Measurements from ENCODE around the gene VWA3B.
"Not testable (repeated sequence)": the region's sequence is repeated elsewhere in the genome, so short reads cannot be mapped to it uniquely, and the experiment has no call there.

The VWA3B gene

DNA sequence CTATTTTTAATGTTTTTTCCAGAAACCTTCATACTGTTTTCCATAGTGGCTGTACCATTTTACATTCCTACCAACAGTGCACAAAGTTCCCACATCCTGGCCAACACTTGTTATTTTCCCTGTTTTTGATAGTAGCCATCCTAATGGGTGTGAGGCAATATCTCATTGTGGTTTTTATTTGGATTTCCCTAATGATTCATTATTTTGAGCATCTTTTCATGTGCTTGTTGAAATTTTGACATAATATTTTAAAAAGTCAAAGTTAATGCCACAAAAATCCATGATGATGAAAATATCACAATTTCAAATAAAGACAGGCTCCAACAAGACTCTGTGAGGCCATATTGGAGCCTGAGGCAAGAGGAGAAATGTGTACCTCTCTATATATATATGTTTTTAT, 50.2 kb downstream of the VWA3B start:
- no peak for DNase-seq (ENCODE audit: low read depth)

DNA sequence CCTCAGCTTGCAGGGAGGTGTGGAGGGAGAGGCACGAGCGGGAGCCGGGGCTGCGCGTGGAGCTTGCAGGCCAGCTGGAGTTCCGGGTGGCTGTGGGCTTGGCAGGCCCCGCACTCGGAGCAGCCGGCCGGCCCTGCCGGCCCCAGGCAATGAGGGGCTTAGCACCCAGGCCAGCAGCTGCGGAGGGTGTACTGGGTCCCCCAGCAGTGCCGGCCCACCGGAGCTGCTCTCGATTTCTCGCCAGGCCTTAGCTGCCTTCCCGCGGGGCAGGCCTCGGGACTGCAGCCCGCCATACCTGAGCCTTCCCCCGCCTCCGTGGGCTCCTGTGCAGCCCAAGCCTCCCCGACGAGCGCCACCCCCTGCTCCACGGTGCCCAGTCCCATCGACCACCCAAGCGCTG, 52.0 kb downstream of the VWA3B start:
- DNase-seq (ENCODE audit: low read depth): not testable (repeated sequence)

DNA sequence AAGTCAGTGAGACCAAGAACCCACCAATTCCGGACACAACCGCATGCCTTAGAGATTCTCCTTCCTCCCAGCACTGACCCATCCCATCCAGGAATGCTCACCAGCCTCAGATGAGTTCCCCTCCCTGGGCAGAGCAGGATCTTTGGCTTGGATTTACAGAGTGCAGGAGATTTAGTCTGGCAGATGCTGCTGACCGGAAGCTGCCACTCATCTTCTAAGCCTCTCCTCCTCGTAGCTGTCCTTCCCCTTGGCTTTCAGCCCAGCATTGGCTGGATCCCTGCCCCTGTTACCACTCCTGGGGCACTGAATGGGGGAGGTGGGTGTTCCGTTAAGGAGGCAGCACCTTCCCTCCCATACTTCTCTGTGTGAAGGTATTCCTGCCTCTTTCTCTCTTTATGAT, 53.2 kb downstream of the VWA3B start:
- no peak for DNase-seq (ENCODE audit: low read depth)

DNA sequence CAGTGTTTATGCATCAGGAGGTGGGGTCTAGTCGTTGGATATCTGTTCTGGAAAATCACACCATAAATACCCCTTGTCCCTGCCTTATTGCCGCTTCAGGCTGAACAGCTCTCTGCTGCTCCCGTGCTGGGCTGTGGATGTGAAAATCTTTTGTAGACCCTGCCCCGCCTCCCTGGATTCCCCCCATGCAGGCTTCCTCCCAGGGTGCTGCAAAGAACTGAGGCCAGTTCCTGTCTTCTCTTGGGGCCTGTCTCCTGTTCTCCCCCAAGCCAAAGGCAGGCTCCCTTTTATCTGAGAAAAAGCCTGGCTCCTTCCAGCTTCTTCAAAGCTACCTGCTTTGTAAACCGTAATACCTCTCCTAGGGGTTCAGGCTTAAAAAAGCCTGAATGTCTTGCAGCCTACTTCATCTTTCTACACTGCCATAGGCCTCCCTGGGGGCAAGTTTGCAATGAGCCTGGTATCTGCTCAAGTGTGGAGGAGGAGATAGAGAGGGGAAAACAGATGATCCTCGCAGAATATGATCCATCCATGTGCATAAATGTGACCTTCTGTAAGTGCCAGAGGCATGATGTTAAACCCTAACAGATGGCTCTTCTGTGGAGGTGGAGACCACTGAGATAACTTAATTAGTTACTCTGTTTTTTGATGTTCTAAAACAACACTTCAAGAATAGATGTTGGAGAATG, 55.3 kb downstream of the VWA3B start:
- DNase-seq (ENCODE audit: low read depth): no peak

DNA sequence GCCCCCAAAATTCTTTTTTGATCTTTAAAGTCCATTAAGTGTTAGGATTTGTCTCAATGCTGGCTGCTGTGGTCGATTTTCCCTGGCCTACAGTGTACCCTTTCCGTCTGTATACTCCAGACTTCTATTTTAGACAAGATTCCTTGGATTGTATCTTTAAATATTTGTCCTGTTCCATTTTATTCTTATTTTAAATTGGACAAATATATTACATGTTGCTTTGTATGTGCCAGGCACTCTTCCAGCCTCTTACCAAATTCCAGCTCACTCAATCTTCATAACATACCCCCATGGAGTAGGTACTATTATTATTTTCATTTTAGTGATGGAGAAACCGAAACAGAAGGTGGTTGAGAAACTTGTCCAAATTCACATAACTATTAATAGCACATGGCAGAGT, 58.1 kb downstream of the VWA3B start:
- DNase-seq (ENCODE audit: low read depth): no peak

DNA sequence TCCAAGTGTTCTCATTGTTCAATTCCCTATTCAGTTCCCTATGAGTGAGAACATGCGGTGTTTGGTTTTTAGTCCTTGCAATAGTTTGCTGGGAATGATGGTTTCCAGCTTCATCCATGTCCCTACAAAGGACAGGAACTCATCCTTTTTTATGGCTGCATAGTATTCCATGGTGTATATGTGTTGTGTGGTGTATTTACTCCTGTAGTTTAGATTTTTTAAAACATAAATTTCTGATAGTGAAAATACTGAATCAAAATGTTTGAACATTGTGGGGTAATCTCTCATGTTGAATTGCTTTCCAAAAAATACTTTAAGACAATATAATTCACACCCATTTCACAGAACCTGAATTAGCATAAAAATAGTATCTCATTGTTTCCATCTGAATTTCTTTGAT, 60.9 kb downstream of the VWA3B start:
- not testable (repeated sequence) for DNase-seq (ENCODE audit: low read depth)

DNA sequence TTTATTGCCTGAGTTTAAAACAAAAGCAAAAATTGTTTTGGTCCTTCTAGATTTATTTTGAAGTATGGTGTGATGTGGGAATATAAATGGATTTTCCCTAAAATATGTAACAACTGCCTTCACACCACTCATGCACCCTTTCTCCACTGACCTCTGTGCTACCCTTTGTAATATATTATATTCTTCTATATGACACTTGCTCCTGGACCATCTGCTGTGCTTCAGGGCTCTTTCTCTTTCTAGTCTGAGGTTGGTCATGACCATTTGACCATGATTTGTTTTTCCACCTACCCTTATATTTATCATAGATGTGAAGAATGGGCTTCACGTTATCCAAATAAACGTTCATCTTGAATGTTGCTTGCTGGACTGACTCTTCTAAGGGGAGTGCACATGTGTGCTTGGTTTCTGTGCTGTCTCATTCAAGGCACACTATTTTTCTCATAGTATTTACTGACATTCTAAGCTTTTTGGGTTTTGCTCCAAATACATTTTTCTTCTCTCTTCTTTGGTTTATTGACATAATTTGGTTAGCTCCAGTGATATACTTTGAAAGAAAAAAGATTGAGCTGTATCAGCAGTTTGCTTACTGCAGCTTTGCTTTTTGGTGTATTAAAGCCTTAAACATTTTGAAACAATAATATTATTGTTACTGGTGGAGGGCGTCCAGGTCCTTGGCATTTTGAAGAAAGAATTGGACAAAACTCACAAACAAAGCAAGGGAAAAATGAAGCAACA, 61.8 kb downstream of the VWA3B start:
- DNase-seq (ENCODE audit: low read depth): no peak

DNA sequence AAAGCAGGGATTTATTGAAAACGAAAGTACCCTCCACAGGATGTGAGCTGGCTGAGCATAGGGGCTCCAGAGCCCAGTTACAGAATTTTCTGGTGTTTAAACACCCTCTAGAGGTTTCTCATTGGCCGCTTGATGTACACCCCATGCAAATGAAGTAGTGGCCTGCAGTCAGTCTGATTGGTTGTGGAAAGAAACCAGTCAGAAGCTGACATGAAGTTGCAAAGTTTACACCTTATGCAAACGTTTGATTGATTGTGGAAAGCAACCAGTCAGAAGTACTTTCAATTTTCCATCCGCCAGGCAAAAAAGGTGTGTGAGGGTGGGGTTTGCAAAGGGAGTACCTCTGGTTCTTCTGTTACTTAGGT, 62.3 kb downstream of the VWA3B start:
- DNase-seq (ENCODE audit: low read depth): peak; percentile 17

DNA sequence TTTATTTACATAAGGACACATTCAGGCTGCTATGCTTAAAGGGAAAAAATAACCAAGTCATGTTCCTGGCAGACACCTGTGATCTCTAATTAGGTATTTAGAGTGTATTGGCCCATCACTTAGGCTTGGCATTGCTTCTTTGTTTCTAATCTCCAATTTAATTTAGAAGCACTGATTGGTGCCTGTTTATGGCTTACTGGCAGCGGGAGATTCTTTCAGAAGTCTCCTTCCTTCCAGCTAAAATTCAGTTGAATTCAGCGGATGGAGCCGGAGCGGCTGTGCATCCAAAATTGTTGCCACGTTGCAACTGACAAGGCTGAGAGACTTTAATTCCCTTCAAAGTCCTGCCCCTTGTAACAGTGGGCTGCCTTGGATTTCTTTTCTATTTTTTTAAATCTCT, 66.5 kb downstream of the VWA3B start:
- DNase-seq (ENCODE audit: low read depth): no peak

DNA sequence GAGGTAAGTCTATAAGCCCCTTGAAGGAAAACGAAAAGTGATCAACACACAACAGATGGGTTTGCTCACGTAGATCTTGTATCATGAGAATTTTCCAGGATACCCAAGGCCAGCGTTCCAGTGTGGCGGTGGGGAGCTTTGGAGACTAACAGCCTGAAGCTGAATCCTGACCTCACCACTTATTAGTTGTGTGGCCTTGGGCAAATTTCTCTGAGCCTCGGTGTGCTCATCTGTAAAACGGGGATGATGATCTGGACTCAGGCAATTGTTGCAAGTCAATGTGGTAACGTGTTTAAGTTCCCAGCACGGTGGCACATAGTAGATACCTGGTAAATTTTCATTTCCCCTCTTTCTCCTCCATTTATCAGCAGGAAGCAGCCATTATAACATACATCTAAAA, 68.3 kb downstream of the VWA3B start:
- DNase-seq (ENCODE audit: low read depth): no peak

DNA sequence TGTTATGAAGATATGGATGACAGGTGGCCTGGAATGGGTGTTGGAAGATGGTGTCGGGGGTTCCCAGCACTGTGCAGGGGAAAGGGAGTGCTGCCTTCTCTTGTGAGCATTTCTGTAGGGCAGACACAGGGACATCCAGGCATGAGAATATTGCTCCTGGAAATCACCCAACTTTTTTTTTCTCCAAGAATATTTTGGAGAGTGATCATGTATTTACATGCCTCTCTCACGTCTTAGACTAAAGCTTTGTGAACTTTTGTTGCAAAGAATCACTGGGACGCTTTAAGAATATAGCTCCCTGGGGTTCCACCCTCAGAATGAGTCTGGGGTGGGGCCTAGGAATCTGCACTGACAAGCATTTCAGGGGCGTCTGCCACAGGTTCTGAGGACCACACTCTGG, 68.7 kb downstream of the VWA3B start:
- DNase-seq (ENCODE audit: low read depth): no peak

DNA sequence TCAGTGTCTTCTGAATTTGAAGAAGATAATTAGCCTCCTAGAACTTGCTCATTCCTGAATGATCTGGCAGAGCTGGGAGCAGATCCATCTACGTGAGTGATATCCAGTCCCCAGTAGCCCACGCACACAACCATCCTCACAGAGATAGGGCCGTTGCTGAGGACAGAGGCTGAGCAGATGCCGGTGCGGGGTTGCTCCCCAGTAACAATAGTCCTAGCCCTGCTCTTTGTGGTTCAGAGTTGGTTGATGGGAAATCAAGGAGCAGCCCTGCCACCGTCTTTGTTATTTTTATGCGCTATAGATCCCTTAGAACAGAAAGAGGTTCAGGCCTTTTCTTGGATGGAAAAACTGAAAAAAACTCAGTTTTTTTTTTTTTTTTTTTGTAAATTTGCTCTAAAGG, 69.3 kb downstream of the VWA3B start:
- DNase-seq (ENCODE audit: low read depth): no peak

DNA sequence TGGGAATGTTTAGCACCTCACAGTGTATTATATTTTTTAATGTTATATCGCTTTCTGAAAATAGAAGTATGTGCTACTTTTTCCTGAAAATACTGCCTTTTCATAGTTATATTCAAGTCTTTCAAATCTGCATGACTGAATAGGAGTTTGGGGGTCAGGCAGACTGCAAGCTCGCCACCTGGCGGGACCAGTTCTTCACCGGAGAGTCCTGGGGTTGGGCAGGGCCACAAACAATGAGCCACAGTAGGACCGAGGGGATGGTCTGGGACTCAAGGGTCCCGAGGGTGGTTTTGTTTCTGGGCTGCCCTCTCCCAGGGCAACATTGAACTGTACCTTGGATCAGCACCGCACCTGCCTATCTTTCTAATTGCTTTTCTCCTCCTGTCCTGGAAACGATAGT, 70.6 kb downstream of the VWA3B start:
- no peak for DNase-seq (ENCODE audit: low read depth)

DNA sequence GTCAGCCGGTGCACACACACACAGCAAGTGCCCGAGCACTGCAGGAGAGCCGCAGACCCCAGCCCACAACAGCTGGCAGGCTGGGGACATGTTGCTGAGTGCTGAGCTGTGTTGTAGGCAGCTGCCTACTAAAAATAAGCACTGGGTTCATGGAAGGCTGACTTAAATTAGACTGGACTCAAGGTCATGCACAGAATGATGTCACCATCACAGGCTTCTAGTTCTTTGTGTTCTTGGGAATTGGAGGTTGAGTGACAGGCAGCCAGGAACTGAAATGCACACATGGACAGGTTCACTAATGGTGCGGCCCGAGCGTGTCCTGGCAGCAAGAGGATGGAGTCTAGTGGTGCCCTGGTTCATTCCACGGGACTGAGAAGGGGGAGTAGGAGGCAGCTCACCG, 71.3 kb downstream of the VWA3B start:
- no peak for DNase-seq (ENCODE audit: low read depth)

DNA sequence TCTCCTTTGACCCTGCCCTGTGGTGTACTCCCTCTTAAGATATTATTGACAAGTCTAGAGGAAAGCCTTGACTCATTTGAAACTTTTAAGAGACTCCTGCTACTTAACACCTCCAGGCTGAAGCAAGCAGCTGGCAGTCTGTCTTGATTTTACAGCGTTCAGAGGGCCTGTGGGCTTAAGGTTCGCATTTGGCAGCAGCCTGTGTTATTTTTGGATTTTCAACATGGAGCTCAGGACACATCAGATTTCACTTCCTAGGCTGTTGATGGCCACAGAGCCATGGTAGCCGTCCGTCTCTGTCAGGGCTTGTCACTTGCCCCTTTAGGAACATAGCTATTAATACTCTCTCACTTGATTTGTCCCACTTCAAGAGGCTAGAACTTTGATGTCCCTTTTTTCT, 73.6 kb downstream of the VWA3B start:
- no peak for DNase-seq (ENCODE audit: low read depth)

DNA sequence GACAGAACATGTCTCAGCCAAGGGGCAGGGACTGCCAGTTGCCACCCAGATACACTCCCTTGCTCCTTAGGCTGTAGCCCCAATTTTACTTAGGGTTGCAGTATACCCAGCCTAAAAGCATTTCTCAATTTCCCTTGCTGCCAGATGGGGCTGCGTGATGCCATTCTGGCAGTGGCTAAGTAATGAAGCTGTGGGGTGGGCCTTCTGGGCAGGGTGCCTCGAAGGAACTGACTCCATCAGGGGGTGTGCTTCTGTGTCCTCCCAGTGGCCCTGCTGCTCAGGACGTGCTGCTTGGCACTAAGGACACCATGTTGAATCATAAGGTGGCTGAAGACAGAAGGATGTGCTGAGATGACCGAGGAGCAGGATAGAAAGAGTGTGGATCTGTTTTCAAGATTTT, 74.2 kb downstream of the VWA3B start:
- no peak for DNase-seq (ENCODE audit: low read depth)

DNA sequence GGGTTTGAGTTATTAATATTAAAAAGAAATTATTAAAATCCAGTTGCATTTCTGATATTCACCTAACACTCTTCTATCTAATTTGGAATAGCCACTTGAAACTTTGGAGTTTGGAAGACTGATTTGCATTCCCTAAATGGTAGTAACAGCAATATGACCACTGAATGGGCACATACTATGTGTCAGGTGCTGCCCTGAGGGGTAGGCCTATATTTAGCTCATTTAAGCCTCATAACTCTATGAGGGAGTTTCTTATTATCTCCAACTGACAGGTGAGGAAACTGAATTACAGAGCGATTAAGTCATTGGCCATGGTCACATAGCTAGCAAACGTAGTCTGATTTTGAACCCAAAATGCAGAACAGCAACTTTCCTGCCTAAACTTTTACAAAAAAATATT, 77.3 kb downstream of the VWA3B start:
- no peak for DNase-seq (ENCODE audit: low read depth)

DNA sequence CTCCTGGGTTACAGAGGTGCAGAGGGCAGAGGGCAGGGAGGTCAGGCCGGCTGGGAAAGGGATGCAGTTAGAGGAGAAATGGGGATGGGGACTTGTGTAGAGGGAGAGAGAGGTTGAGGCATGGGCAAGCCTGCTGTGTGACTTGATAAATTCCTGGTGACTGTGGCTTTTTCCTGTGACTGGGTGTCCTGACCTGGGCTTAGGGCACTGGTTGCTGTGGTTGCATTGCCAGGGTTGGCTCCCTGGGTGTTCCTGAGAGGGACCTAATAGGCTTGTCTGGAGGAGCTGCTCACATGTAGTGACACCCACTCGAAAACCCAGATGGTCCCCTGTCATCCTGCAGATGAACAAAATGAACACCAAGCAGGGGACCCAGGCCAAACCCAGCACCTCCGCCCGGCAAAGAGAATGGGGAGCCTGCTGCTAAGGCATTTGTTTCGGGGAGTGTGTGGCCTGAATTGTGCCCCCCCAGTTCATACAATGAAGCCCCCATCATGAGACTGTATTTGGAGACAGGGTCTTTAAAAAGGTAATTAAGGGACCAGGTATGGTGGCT, 78.6 kb downstream of the VWA3B start:
- DNase-seq (ENCODE audit: low read depth): no peak

DNA sequence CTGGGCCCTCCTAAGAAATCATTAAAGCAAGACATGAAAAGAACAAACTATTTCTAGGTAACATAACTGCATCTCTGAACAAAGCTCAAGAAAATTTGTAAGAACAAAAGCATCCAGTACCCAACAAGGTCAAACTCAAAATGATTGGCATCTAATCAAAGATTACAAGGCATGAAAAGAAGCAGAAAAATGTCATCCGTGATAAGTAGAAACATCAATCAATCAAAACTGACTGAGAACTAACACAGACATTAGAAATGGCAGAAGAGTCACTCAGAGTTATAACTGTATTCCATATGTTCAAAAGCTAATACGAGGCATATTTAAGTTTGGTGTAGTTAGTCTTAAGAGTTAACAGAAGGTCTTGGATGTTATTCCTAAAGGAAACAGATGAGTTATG, 80.9 kb downstream of the VWA3B start:
- no peak for DNase-seq (ENCODE audit: low read depth)

DNA sequence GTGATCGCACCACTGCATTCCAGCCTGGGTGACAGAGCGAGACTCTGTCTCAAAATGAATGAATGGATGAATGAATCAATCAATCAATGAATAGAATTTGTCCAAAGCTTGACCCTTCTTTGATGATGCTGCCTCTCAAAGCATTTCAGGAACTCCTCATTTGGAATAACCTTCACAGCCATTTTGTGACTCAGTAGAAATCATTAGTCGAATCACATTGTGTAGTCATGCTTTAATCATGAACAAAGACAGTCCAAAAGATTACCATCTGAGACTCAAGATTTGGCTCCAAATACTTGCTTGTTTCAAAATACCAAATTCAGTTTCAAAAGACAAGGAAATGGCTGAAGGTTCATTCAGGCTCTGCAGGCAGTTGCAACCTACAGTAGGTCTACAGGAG, 83.1 kb downstream of the VWA3B start:
- DNase-seq (ENCODE audit: low read depth): no peak

DNA sequence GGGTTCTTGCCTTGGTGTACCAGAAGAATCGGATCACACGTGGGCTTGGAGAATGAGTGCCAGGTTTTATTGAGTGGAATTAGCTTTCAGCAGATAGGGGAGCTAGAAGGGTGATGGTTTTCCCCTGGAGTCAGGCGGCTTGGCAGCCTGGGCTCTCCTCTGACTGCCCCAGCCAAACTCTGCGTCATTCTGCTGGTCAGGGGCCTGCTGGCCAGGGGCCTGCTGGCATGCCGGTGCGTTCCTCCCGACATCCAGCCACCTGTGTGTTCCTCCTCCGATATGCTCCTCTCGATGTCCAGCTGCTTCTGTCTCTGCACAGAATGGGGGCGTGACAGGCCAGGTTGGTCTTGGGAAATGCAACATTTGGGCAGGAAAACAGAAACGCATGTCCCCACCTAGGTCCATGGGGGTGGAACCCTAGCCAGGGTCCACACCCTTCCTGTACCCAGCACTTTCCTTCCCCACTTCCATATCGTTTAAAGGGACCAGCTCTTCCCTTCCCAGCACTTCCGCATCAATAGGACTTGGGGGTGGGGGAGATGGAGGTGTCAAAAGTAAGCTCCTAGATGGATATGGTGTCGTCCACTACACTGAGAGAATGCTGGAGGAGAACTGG, 85.3 kb downstream of the VWA3B start:
- DNase-seq (ENCODE audit: low read depth): no peak

DNA sequence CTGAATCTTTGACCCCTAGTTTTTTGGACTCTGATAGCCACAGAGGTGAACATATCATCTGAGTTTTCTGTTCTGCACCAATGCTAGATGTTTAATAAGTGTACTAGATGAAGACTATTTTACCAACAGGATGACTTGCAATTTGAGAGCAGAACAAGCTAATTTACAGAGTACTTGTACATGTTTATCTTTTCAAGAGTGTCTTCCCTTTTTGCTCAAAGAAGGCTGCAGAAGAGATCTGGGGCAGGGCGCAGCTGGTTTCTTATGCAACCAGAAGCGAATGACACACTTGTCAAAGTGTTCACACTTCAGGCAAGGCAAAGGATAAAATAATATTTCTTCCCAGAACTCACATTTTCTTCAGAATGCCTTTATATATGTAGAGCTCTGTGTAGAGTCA, 86.0 kb downstream of the VWA3B start:
- DNase-seq (ENCODE audit: low read depth): no peak

DNA sequence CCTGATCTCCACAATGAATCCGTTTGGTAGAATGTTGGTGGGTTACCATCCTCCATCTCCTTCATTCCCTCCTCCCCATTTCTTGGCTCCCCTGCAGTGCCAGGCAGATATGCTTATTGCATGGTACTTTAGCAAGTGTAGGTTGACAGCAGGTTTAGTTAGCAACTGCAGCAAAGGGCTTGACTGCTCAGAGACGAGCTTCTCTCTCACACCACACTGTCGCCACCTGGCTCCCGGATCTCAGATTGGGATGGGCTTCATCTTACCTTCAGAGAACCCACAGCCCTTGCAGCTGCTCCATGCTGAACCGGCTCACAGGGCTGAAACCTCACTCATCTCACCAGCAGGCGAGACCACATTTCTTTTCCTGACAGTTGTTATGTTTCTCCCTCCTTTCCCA, 88.8 kb downstream of the VWA3B start:
- no peak for DNase-seq (ENCODE audit: low read depth)

Measured in GM04504 (cell line).